Heart right ventricle (tissue), 16 donors: ENCODE results near the gene OR51F2. TPM values are rescaled to one million over a fixed set of nuclear protein-coding genes. Genes with fewer than 3 reads are reported as not detected.

Experiments used
- ATAC-seq, 8 donors: fragments of 200-7000 bp; cut with Tn5 transposase; one replicate each; pipeline ENCODE4 v1.9.1; 2020; ENCODE audit warnings: mild to moderate bottlenecking in 8 of 8, moderate library complexity in 8 of 8, moderate number of reproducible peaks in 1 of 8
- DNase-seq, 2 donors: peaks; one replicate each; pipeline ENCODE4 v3.0.0-alpha.2; 2020
- H3K27ac ChIP-seq, 10 donors: fragments of 200-600 bp; sonication (generic) in 2 of 10; one replicate each; pipeline versions ENCODE4 v1.5.0 to v1.8.0; 2020 to 2022; ENCODE audit warnings: mild to moderate bottlenecking in 3 of 10
- H3K27me3 ChIP-seq, 7 donors: fragments of 200-600 bp; one replicate each; pipeline ENCODE4 v1.8.0; 2021 to 2022; ENCODE audit warnings: mild to moderate bottlenecking in 2 of 7
- H3K36me3 ChIP-seq, 9 donors: fragments of 200-600 bp; sonication (generic) in 1 of 9; one replicate each; pipeline versions ENCODE4 v1.5.0 to v1.8.0; 2020 to 2022; ENCODE audit warnings: mild to moderate bottlenecking in 2 of 9
- H3K4me1 ChIP-seq, 9 donors: fragments of 200-600 bp; sonication (generic) in 1 of 9; one replicate each; pipeline versions ENCODE4 v1.5.0 to v1.8.0; 2020 to 2022; ENCODE audit warnings: mild to moderate bottlenecking in 4 of 9
- H3K4me3 ChIP-seq, 10 donors: fragments of 200-600 bp; sonication (generic) in 2 of 10; one replicate each; pipeline versions ENCODE4 v1.5.0 to v1.8.0; 2020 to 2022; ENCODE audit warnings: mild to moderate bottlenecking in 7 of 10, moderate library complexity in 2 of 10
- H3K9me3 ChIP-seq, 11 donors: fragments of 200-600 bp in 10 of 11; sonication (generic) in 2 of 11; one replicate each; pipeline versions ENCODE4 v1.5.0 to v1.8.0; 2013 to 2022; ENCODE audit warnings: mild to moderate bottlenecking in 2 of 11, control low read depth in 1 of 11, moderate library complexity in 1 of 11
- CTCF ChIP-seq, 9 donors: fragments of 200-600 bp; sonication (generic) in 2 of 9; IDR thresholded peaks; one replicate each; pipeline versions ENCODE4 v1.5.0 to v1.8.0; 2021 to 2022; ENCODE audit warnings: antibody characterized with exemption in 9 of 9, mild to moderate bottlenecking in 5 of 9, moderate library complexity in 1 of 9
- WGBS, 2 donors: extraction: QIAGEN DNeasy Blood & Tissue Kit; methylation state at CpG; one replicate each; pipeline ENCODE4 v1.1.7; 2013; ENCODE audit warnings: inconsistent platforms in 1 of 2; 5-methylcytosine and 5-hydroxymethylcytosine counted together
- intact Hi-C, 10 donors: fragments of 100-400 bp; cut with DNase I; formaldehyde crosslinking; loops; one replicate each; pipeline versions ENCODE4 v1.11.1 to v1.14.2; 2022
- polyA plus RNA-seq, 2 donors: library from polyadenylated mRNA; stranded (reverse); fragments of 200-250 nt; gene quantifications; one replicate each; pipeline ENCODE4 v1.2.3, GENCODE V29; 2013
- total RNA-seq, 10 donors: library from RNA; stranded (reverse); fragmentation: NEBNext Ultra II Directional in 3 of 10; extraction: Animal tissue kit (Norgen Biotek cat#: 25700) in 3 of 10; gene quantifications; one replicate each; pipeline versions ENCODE4 v1.2.1 to v1.2.4, GENCODE V29; 2021 to 2023
- donor health status: Arrhythmogenic right ventricular cardiomyopathy.
- donor health status: ischemic (EF 13 %, LVEDD 7.1; RV severe dilation, severe dysfunction).
- donor health status: healthy with polysubstance abuse.
- donor health status: DM: no; HTN: yes; CAD: no.
- donor health status: DM: no; HTN: no; CAD: no.
- donor health status: ischemic (EF 25% LVEDD 6.9; RV normal size, moderate dysfunction).
- donor health status: ischemic (EF 25% LVEDD 5.7; RV mildly dilated, moderate dysfunction).
- donor health status: healthy.
- donor health status: DM: yes; HTN: yes; CAD: no.
- donor health status: Ischemic cardiomyopathy.
- donor health status: ischemic (EF 35%, LVEDD 5.7; RV mildly dilated, moderate dysfunction).
- donor health status: nonischemic (EF 11% LVEDD 7.7; RV severe dilation, severe dysfunction).
- donor health status: DM: yes; HTN: yes; CAD: no.
- donor health status: PGD.
- donor health status: ischemic (EF 29% LVEDD 5.4; RV normal size, mild dysfunction).
- donor health status: nonischemic (EF 23%, LVEDD 6.1; RV moderate dilation, normal function).

OR51F2 gene
- total and polyA plus RNA-seq, 12 donors, result not detected

- peaks cover 0 to 16% (median 0%) of the 10 kb centered on the region in 11 donors for H3K9me3 ChIP-seq
- H3K4me3 ChIP-seq, result no peak overlapping the region
- H3K27me3 ChIP-seq, result no peaks in the 10 kb centered on the region
- WGBS, 2 donors, result 27 to 43% methylated on average over 4 of the region's 4 CpGs
- H3K4me1 ChIP-seq, result peaks cover 0 to 7% (median 0%) of the 10 kb centered on the region in 9 donors
- DNase-seq, result no peak
- intact Hi-C loops, result no loop called here
- peak in 3 of 8 donors; percentile 52 to 75 (median 70) for ATAC-seq
- no peak for TF ChIP-seq CTCF (IDR thresholded peaks at IDR 0.05)
- no peak overlapping the region for H3K27ac ChIP-seq
- no peaks in the 10 kb centered on the region for H3K36me3 ChIP-seq
These were observed 42.8 kb downstream of the OR51F2 start for GRCh38 chr11:4863876-4864275.

DNA sequence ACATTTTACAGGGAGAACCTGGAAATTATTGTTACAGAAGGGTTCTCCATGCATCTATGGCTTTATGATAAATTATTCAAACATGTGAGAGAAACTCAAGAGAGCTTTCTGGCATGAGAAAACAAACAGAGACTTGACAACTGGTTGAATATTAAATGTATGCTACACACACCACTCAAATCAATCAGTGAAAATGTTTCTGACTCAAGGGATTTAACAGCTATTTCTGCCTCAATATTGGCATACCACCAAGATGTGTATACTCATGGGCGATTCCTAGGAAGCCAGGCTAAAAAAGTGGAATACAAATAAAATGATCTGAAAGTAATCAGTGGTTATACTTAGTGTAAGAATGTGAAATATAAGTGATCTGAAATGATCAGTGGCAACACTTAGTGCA is 44.7 kb downstream of the OR51F2 start:
- Histone ChIP-seq H3K36me3 (no peaks in the 10 kb centered on the region), H3K27ac (no peak overlapping the region), H3K9me3 (peaks cover 0 to 16% (median 0%) of the 10 kb centered on the region in 11 donors), H3K27me3 (no peaks in the 10 kb centered on the region), H3K4me1 (peaks cover 0 to 7% (median 0%) of the 10 kb centered on the region in 9 donors), H3K4me3 (no peak overlapping the region)
- TF ChIP-seq CTCF (IDR thresholded peaks at IDR 0.05), result no peak
- intact Hi-C loops, result no loop called here
- no peak for DNase-seq
- ATAC-seq, result no peak
- WGBS, 2 donors, result 22 to 23% methylated on average over 1 of the region's 1 CpG

Other genes with a start within 250 kb of the OR51F2 start
- not detected for gene OR52I2, start 239.6 kb upstream of the OR51F2 start, total RNA-seq
- not detected for gene OR52I2, start 239.6 kb upstream of the OR51F2 start, polyA plus RNA-seq
- not detected for gene OR52I1, start 227.3 kb upstream of the OR51F2 start, total RNA-seq
- gene OR52I1, start 227.3 kb upstream of the OR51F2 start, polyA plus RNA-seq, result not detected
- gene TRIM68, start 213.1 kb upstream of the OR51F2 start, total RNA-seq, result 10 to 100 TPM in 6 of 10 donors, 1 to 10 TPM in 4; 6.4 to 12.8 (median 10.5) TPM
- 1 to 10 TPM; 3.5 to 5.3 TPM for gene TRIM68, start 213.1 kb upstream of the OR51F2 start, polyA plus RNA-seq
- not detected for gene OR51D1, start 183.8 kb upstream of the OR51F2 start, total RNA-seq
- gene OR51D1, start 183.8 kb upstream of the OR51F2 start, polyA plus RNA-seq, result not detected
- gene OR51E1, start 177.3 kb upstream of the OR51F2 start, total RNA-seq, result 1 to 10 TPM in 9 of 10 donors, under 1 TPM in 1; 0.68 to 3.4 (median 1.6) TPM
- gene OR51E1, start 177.3 kb upstream of the OR51F2 start, polyA plus RNA-seq, result 1 to 10 TPM; 2.3 to 2.6 TPM
- under 1 TPM in 4 of 10 donors, not detected in 6; 0.12 to 0.25 (median 0.16) TPM for gene OR51E2, start 123.5 kb upstream of the OR51F2 start, total RNA-seq
- gene OR51E2, start 123.5 kb upstream of the OR51F2 start, polyA plus RNA-seq, result under 1 TPM; 0.07 to 0.25 TPM
- not detected for gene MMP26, start 116.5 kb upstream of the OR51F2 start, total RNA-seq
- not detected for gene MMP26, start 116.5 kb upstream of the OR51F2 start, polyA plus RNA-seq
- gene OR51F1, start 51.4 kb upstream of the OR51F2 start, total RNA-seq, result not detected
- gene OR51F1, start 51.4 kb upstream of the OR51F2 start, polyA plus RNA-seq, result not detected
- not detected for gene OR52R1, start 16.9 kb upstream of the OR51F2 start, total RNA-seq
- not detected for gene OR52R1, start 16.9 kb upstream of the OR51F2 start, polyA plus RNA-seq
- gene OR51S1, start 27.9 kb downstream of the OR51F2 start, total RNA-seq, result not detected
- not detected for gene OR51S1, start 27.9 kb downstream of the OR51F2 start, polyA plus RNA-seq
- not detected for gene OR51T1, start 60.6 kb downstream of the OR51F2 start, total RNA-seq
- not detected for gene OR51T1, start 60.6 kb downstream of the OR51F2 start, polyA plus RNA-seq
- gene OR51A7, start 82.5 kb downstream of the OR51F2 start, total RNA-seq, result not detected
- gene OR51A7, start 82.5 kb downstream of the OR51F2 start, polyA plus RNA-seq, result not detected
- gene OR51G2, start 98.0 kb downstream of the OR51F2 start, total RNA-seq, result not detected
- gene OR51G2, start 98.0 kb downstream of the OR51F2 start, polyA plus RNA-seq, result not detected
- gene OR51G1, start 103.0 kb downstream of the OR51F2 start, total RNA-seq, result not detected
- gene OR51G1, start 103.0 kb downstream of the OR51F2 start, polyA plus RNA-seq, result not detected
- not detected for gene OR51A4, start 126.3 kb downstream of the OR51F2 start, total RNA-seq
- not detected for gene OR51A4, start 126.3 kb downstream of the OR51F2 start, polyA plus RNA-seq
- not detected for gene OR51A2, start 134.4 kb downstream of the OR51F2 start, total RNA-seq
- gene OR51A2, start 134.4 kb downstream of the OR51F2 start, polyA plus RNA-seq, result not detected
- gene OR51L1, start 173.5 kb downstream of the OR51F2 start, total RNA-seq, result not detected
- not detected for gene OR51L1, start 173.5 kb downstream of the OR51F2 start, polyA plus RNA-seq
- not detected for gene OR52J3, start 225.2 kb downstream of the OR51F2 start, total RNA-seq
- not detected for gene OR52J3, start 225.2 kb downstream of the OR51F2 start, polyA plus RNA-seq
- not detected for gene OR52E2, start 238.3 kb downstream of the OR51F2 start, total RNA-seq
- gene OR52E2, start 238.3 kb downstream of the OR51F2 start, polyA plus RNA-seq, result not detected
- not detected for gene OR52E1, start 248.3 kb downstream of the OR51F2 start, total RNA-seq
- gene OR52E1, start 248.3 kb downstream of the OR51F2 start, polyA plus RNA-seq, result not detected